GM12878 (cell line): ENCODE data around the gene EXOC4. TPM values are rescaled to one million over a fixed set of nuclear protein-coding genes. Genes with fewer than 3 reads are reported as not detected.

Experiments used
- ATAC-seq: fragments of 200-7000 bp; cut with Tn5 transposase; 3 replicates; pipeline ENCODE4 v1.9.1; 2020; ENCODE audit warnings: mild to moderate bottlenecking, moderate library complexity
- BruUV-seq: library from RNA; stranded (reverse); fragments of 400-500 nt; replicated peaks from 2 replicates; lab custom pipeline; 2021; lab: Mats Ljungman, UMichigan
- CTCF ChIA-PET: fragments of 300-600 bp; sonication (Branson Sonifier 250); formaldehyde crosslinking; extraction: SDS; loops from one replicate; lab custom pipeline; 2021; ENCODE audit warnings: inconsistent platforms; lab: Yijun Ruan, JAX
- POLR2A ChIA-PET: fragments of 350-600 bp; formaldehyde crosslinking; extraction: SDS; loops from one replicate; lab custom pipeline; 2021; ENCODE audit warnings: inconsistent platforms; lab: Charles Lee
- RAD21 ChIA-PET: fragments of 300-600 bp; sonication (Branson Sonifier 250); formaldehyde crosslinking; loops from one replicate; lab custom pipeline; 2023; ENCODE audit warnings: antibody characterized with exemption; ENCODE audit not compliant: unreplicated experiment; lab: Charles Lee
- SMC1A ChIA-PET: fragments of 300-600 bp; sonication (Branson Sonifier 250); formaldehyde crosslinking; loops from one replicate; lab custom pipeline; 2023; ENCODE audit not compliant: unreplicated experiment, uncharacterized antibody; lab: Charles Lee
- DNase-seq: peaks from one replicate; pipeline ENCODE4 v3.0.0-alpha.2; 2011; ENCODE audit warnings: low read depth, low spot score
- FAIRE-seq: peaks from 3 replicates; lab custom pipeline; 2011; peaks lifted over from hg19 to GRCh38; lab: Jason Lieb, UNC
- H2AFZ ChIP-seq: 2 replicates; pipeline ENCODE4 v1.6.0; 2011; ENCODE audit warnings: low read depth, low read length, control low read depth; ENCODE audit not compliant: control insufficient read depth
- H3K27ac ChIP-seq: 2 replicates; pipeline ENCODE4 v1.5.1; 2011; ENCODE audit warnings: control low read depth; ENCODE audit not compliant: control insufficient read depth, insufficient read depth
- H3K27me3 ChIP-seq, 2 experiments: replicated peaks in 1 of 2; 2 replicates each; pipeline versions ENCODE4 v1.6.0 to v1.6.1; 2011; ENCODE audit warnings: low read length in 1 of 2; ENCODE audit not compliant: control insufficient read depth in 2 of 2, insufficient read depth in 2 of 2
- H3K36me3 ChIP-seq, 2 experiments: 2 replicates each; pipeline ENCODE4 v1.5.1; 2011; ENCODE audit warnings: low read length in 1 of 2; ENCODE audit not compliant: control insufficient read depth in 2 of 2, insufficient read depth in 2 of 2
- H3K4me1 ChIP-seq: 2 replicates; pipeline ENCODE4 v1.6.1; 2011; ENCODE audit warnings: mild to moderate bottlenecking, low read length, moderate library complexity, mixed read lengths; ENCODE audit not compliant: control insufficient read depth, insufficient read depth
- H3K4me2 ChIP-seq: 2 replicates; pipeline ENCODE4 v1.6.0; 2011; ENCODE audit warnings: control low read depth; ENCODE audit not compliant: control insufficient read depth, insufficient read depth
- H3K4me3 ChIP-seq: fragments of 200-600 bp; sonication (generic); 2 replicates; pipeline ENCODE4 v1.5.1; 2016
- H3K79me2 ChIP-seq: 2 replicates; pipeline ENCODE4 v1.6.0; 2011; ENCODE audit warnings: low read length; ENCODE audit not compliant: control insufficient read depth, insufficient read depth
- H3K9ac ChIP-seq: 2 replicates; pipeline ENCODE4 v1.8.0; 2011; ENCODE audit warnings: low read length, control low read depth, mixed read lengths; ENCODE audit not compliant: control insufficient read depth, insufficient read depth
- H3K9me3 ChIP-seq: replicated peaks from 3 replicates; pipeline ENCODE4 v1.5.1; 2011; ENCODE audit warnings: mild to moderate bottlenecking, low read length; ENCODE audit not compliant: control insufficient read depth, insufficient read depth
- H4K20me1 ChIP-seq: 2 replicates; pipeline ENCODE4 v1.6.0; 2011; ENCODE audit not compliant: control insufficient read depth, insufficient read depth
- ATF7 ChIP-seq: fragments of 450-650 bp; IDR thresholded peaks from 2 replicates; pipeline ENCODE4 v1.6.1; 2016; ENCODE audit warnings: low read depth, mild to moderate bottlenecking
- BCL3 ChIP-seq: IDR thresholded peaks from 2 replicates; pipeline ENCODE4 v1.6.1; 2011; ENCODE audit warnings: borderline replicate concordance, low read depth, mild to moderate bottlenecking, moderate library complexity, low read length; ENCODE audit not compliant: insufficient read depth, poor library complexity, severe bottlenecking
- FOXK2 ChIP-seq: fragments of 450-650 bp; IDR thresholded peaks from 2 replicates; pipeline ENCODE4 v1.6.1; 2017; ENCODE audit warnings: mild to moderate bottlenecking, moderate library complexity
- HDGF ChIP-seq: fragments of 450-650 bp; IDR thresholded peaks from 2 replicates; pipeline ENCODE4 v1.6.1; 2016; ENCODE audit warnings: antibody characterized with exemption
- PBX3 ChIP-seq: IDR thresholded peaks from 2 replicates; pipeline ENCODE4 v1.6.1; 2011; ENCODE audit warnings: mild to moderate bottlenecking, low read depth, low read length, moderate library complexity; ENCODE audit not compliant: insufficient replicate concordance
- RAD21 ChIP-seq: IDR thresholded peaks from 2 replicates; pipeline ENCODE4 v1.6.1; 2011; ENCODE audit warnings: mild to moderate bottlenecking, low read depth, low read length, moderate library complexity; ENCODE audit not compliant: insufficient read depth
- RB1 ChIP-seq: fragments of 450-650 bp; formaldehyde crosslinking; IDR thresholded peaks from 2 replicates; pipeline ENCODE4 v1.6.1; 2017; ENCODE audit warnings: mild to moderate bottlenecking, borderline replicate concordance
- RBBP5 ChIP-seq: fragments of 200-600 bp; sonication (generic); conservative IDR thresholded peaks from 2 replicates; pipeline ENCODE4 v1.6.1; 2016
- RUNX3 ChIP-seq: IDR thresholded peaks from 2 replicates; pipeline ENCODE4 v1.6.1; 2012; ENCODE audit warnings: low read length, inconsistent platforms
- SMC3 ChIP-seq: IDR thresholded peaks from 2 replicates; pipeline ENCODE4 v1.6.1; 2011; ENCODE audit warnings: low read length, improper control_type of control experiment, borderline replicate concordance
- STAT1 ChIP-seq: fragments of 450-650 bp; conservative IDR thresholded peaks from 2 replicates; pipeline ENCODE4 v1.6.1; 2014; ENCODE audit warnings: antibody characterized with exemption, mild to moderate bottlenecking
- ZBTB11 ChIP-seq: fragments of 450-650 bp; formaldehyde crosslinking; IDR thresholded peaks from 2 replicates; pipeline ENCODE4 v1.5.0; 2022; ENCODE audit warnings: mild to moderate bottlenecking, missing genetic modification characterization
- ZNF687 ChIP-seq: fragments of 450-650 bp; IDR thresholded peaks from 2 replicates; pipeline ENCODE4 v1.6.1; 2017; ENCODE audit warnings: mild to moderate bottlenecking, moderate library complexity
- ZSCAN29 ChIP-seq: fragments of 450-650 bp; IDR thresholded peaks from 2 replicates; pipeline ENCODE4 v1.6.1; 2017; ENCODE audit warnings: mild to moderate bottlenecking, moderate library complexity
- WGBS: methylation state at CpG from one replicate; pipeline ENCODE4 v1.1.6; 2016; ENCODE audit warnings: low lambda C conversion rate; ENCODE audit not compliant: insufficient replicate concordance, insufficient coverage; ENCODE audit errors: missing lambda C conversion rate; 5-methylcytosine and 5-hydroxymethylcytosine counted together
- in situ Hi-C: fragments of 300-500 bp; cut with MboI; formaldehyde crosslinking; loops from 9 replicates; pipeline ENCODE4 v1.14.3; 2018; ENCODE audit warnings: mixed read lengths
- intact Hi-C: fragments of 100-400 bp; cut with micrococcal nuclease; formaldehyde crosslinking; loops from one replicate; pipeline ENCODE4 v1.14.2; 2022; ENCODE audit not compliant: unreplicated experiment
- polyA plus RNA-seq, 11 experiments: library from polyadenylated mRNA; depleted of rRNA in 4 of 11; unstranded in 6 of 11; stranded (reverse) in 5 of 11; fragments of >200 nt; fragmentation: Nextera tagmentation in 4 of 11; fragmentation: Illumina TruSeq in 1 of 11; extraction: Ambion mirVana in 4 of 11; extraction: Trizol in 1 of 11; gene quantifications; 1 replicate in 1 of 11; 2 replicates in 10 of 11; pipeline versions ENCODE4 v1.2.1 to v1.2.3, GENCODE V29; 2011 to 2016; ENCODE audit warnings: inconsistent platforms in 2 of 11, missing spikeins in 2 of 11, low read depth in 1 of 11
- total RNA-seq, 4 experiments: library from RNA; depleted of rRNA in 3 of 4; stranded (reverse); fragments of >200 nt in 3 of 4; fragmentation: Illumina TruSeq in 1 of 4; extraction: Trizol in 1 of 4; gene quantifications; 2 replicates each; pipeline versions ENCODE4 v1.2.1 to v1.2.3, GENCODE V29; 2013 to 2021

The EXOC4 gene
- total and polyA plus RNA-seq, 10 of the 15 experiments (the other 5 are each of a cell fraction or from before 2014, with no cell fraction given) = 13.2 to 44.5 (median 29.6) TPM

GRCh38 chr7:133730360-133730759 lies 477.5 kb downstream of the EXOC4 start (continued):
- TF ChIP-seq FOXK2 = no peak
- TF ChIP-seq ATF7 = no peak
- no peak for TF ChIP-seq STAT1
- no peak for TF ChIP-seq RAD21
- TF ChIP-seq ZNF687 = no peak
- TF ChIP-seq RBBP5 = no peak

- ATAC-seq (no peak), FAIRE-seq (no peak), DNase-seq (no peak)
- Histone ChIP-seq H3K9me3 (no peaks in the 10 kb centered on the region), H3K27me3 (no peaks in the 10 kb centered on the region), H3K4me1 (no peaks in the 10 kb centered on the region), H3K36me3 (no peaks in the 10 kb centered on the region), H4K20me1 (no peaks in the 10 kb centered on the region), H3K9ac (no peak overlapping the region), H3K4me2 (no peak overlapping the region), H3K27ac (no peak overlapping the region), H3K79me2 (no peaks in the 10 kb centered on the region), H2AFZ (no peak overlapping the region), H3K4me3 (no peak overlapping the region)
- ChIA-PET POLR2A (no interaction called here), CTCF (no interaction called here), SMC1A (no interaction called here), RAD21 (no interaction called here)
- WGBS = 93% methylated on average over 5 of the region's 5 CpGs
- in situ Hi-C loops = no loop called here
- BruUV-seq = no TSS peak
- intact Hi-C loops = no loop called here
- TF ChIP-seq HDGF (no peak), ZSCAN29 (no peak), RBBP5 (no peak), RB1 (no peak), SMC3 (no peak), ZBTB11 (CRISPR knock-in tag) (no peak), RUNX3 (no peak), PBX3 (no peak), BCL3 (no peak)
These were observed 480.5 kb downstream of the EXOC4 start for GRCh38 chr7:133733401-133733800.
